GM10266 (cell line): ENCODE data around the gene TNF.

Experiments
- DNase-seq: peaks from one replicate; pipeline ENCODE4 v3.0.0; 2012; ENCODE audit errors: extremely low spot score
- CTCF ChIP-seq: IDR thresholded peaks from 2 replicates; pipeline ENCODE4 v1.5.1; 2012; ENCODE audit warnings: mild to moderate bottlenecking, low read depth; ENCODE audit not compliant: control insufficient read depth, insufficient read depth; ENCODE audit errors: missing control alignments

The TNF gene

GRCh38 chr6:31551371-31551770 is 24.0 kb upstream of the TNF start:
- DNase-seq: peak; percentile 74

GRCh38 chr6:31556307-31556706 is 19.1 kb upstream of the TNF start:
- TF ChIP-seq CTCF: no peak
- no peak for DNase-seq

More at GRCh38 chr6:31551371-31551770, 24.0 kb upstream of the TNF start:
- TF ChIP-seq CTCF: peak; percentile 86

GRCh38 chr6:31557443-31558317 is 17.7 kb upstream of the TNF start:
- TF ChIP-seq CTCF: no peak
- no peak for DNase-seq

- no peak for TF ChIP-seq CTCF
- DNase-seq: no peak
These were observed 17.1 kb upstream of the TNF start for GRCh38 chr6:31558318-31558625.

- peak; percentile 68 for DNase-seq
- no peak for TF ChIP-seq CTCF
These were observed 16.5 kb upstream of the TNF start for GRCh38 chr6:31558631-31559500.

GRCh38 chr6:31559606-31559957 is 15.8 kb upstream of the TNF start:
- DNase-seq: no peak
- no peak for TF ChIP-seq CTCF
